GM21390 (cell line): Measurements from ENCODE around the gene CHL1.
A peak's percentile ranks its signal among the peaks of the same experiment; 100 is the strongest.

Experiments
- ATAC-seq: cut with Tn5 transposase; IDR thresholded peaks from one replicate; pipeline ENCODE4 v1.9.1; 2021; ENCODE audit not compliant: unreplicated experiment

Gene CHL1

GRCh38 chr3:332701-333100 lies 136.1 kb downstream of the CHL1 start:
- ATAC-seq, result no peak

DNA sequence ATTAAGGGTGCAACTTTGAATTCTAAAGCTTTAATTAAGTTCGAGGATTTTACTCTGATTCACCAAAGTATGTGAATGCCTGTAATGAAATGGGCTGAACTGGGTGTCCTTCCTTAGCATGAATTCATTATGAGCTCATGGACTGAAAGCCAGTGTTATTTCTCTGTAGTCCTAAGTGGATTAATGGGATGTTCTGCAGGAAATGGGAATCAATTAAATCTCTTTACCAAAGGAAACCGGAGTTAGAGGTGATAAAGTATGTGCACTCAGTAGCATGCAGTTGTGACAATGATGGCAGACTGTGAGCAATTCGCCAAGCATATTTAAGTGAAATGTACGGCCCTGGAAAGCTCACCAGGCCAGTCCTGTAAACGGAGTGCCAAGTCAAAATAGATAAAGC lies 138.7 kb downstream of the CHL1 start:
- no peak for ATAC-seq

DNA sequence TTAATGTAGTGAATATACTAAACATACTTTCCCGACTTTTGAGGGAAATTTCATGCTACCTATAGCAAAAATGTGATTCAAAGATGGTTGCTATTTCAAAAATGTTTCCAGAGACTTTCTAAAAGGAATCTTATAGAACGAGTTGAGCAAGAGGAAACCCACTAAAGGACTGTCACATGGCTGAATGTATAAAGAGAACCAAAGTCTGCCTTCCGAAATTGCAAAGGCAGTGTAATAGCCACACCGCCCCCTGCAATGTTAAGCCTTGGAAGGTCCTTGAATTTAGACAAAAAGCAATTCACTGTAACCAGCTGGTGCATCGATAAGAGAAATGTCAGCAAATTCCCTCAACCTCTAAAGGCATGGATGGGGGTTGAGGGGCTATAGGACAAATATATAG lies 142.8 kb downstream of the CHL1 start:
- no peak for ATAC-seq

DNA sequence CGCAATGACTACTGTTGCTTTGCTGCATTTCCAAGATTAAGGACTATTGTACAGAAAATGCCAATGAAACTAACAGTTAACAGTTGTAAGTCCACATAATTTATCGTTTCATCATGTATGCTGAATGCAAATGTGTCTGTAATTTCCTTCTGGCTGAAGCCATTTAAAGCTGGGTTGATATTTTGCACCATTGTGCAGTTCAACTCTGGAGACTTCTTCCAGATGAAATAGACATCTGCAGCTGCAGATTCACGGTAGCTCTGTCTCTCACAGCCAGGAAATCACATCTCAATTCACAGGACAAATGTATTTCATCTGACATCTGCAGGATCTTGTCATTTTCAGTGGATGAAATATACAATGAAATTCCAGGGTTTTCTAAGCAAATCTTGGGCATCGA lies 145.4 kb downstream of the CHL1 start:
- ATAC-seq, result no peak

DNA sequence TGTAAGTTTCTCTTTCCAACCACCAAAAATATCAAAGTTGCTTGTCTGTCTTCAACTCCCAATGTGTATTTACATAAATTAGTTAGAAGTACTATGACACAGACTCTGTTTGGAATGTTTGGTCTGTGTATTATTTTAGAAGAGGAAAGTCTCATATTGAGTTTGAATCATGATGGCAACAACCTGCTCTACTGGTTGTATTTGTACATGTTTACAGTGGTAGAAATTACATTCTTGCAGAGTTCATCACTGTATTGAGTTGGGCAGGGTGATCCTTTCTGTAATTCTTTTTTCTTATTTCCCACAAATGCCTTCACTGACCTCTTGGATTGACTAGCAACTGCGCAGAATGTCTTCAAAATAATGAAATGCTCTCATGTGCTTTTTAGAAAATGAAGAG lies 149.6 kb downstream of the CHL1 start:
- ATAC-seq, result no peak

DNA sequence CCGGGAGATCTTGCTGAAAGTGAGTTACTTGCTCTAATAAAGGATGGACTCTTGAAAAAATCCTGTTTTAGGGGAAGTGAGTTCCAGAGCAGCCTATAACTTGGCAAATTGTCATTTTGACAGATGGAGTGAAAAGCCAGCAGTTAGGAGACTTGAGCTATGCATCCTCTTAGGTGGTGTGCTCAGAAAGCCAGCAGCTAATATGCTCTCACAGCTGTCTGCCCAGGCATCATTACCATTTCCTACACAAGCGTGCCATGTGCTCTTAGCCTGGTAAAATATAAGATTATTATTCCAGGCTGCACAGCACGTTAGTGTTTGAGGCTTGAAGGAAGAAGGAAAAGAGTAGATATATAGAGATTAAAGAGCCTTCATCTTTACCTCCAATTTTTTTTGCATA lies 151.0 kb downstream of the CHL1 start:
- ATAC-seq, result no peak

DNA sequence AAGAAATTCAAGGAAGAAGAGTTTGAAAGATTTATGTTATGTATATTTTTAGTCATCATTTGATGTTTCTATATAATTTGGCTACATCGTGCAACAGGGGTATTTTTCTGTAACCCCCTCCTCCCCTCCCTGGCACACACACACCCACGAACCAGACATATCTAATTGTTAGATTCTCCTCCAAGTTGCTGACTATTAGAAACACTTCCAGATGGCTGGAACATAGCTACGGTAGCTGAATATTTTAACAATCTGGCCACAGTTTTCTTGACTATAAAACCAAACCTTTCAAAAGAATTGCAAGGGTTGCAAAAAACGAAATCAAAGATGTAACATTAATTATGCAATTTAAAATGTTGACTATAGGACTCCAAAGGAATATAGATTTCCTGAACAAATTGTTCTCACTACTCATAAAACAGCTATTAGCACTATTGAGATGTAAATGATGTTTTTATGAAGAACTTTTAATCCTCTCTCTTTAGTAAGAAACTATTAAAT lies 154.4 kb downstream of the CHL1 start:
- ATAC-seq, result no peak

GRCh38 chr3:352599-352998 lies 156.0 kb downstream of the CHL1 start:
- ATAC-seq, result no peak

GRCh38 chr3:353191-353739 lies 156.7 kb downstream of the CHL1 start:
- ATAC-seq, result no peak

DNA sequence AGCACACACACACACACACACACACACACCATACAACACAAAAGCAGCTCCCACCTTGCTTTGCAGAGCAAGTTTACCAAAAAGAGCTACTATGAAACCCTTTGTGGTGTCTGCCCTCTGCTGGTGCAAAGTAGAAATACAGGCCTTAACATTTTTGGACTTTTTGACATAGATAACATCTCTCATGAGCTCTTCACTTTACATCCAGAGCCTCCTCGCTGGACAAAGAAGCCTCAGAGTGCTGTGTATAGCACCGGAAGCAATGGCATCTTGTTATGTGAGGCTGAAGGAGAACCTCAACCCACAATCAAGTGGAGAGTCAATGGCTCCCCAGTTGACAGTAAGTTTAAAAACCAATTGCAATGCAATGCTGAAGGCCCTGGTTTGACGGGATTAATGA lies 157.9 kb downstream of the CHL1 start:
- peak; percentile 76 for ATAC-seq

- no peak for ATAC-seq
Observed at GRCh38 chr3:355622-356021, 159.1 kb downstream of the CHL1 start.

DNA sequence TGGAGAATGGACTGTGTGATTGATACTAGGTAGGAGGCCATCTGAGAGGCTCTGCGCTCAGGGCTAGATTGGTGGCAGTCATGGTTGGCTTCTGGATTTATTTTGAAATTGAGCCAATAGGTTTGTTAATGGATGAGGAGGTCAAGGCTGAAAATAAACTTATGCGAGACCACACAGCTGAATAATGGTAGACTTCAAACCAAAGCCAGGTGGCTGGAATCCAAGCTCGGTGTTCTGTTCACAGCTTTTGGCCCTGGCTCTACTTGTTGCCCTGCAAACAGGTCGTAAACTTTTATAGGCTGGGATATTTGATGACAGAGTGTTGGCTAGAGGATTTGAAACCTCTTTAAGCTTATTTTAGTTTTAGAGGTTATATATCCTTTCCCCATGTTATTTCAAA lies 160.4 kb downstream of the CHL1 start:
- ATAC-seq, result no peak

GRCh38 chr3:359672-360071 lies 163.1 kb downstream of the CHL1 start:
- ATAC-seq, result peak; percentile 76

DNA sequence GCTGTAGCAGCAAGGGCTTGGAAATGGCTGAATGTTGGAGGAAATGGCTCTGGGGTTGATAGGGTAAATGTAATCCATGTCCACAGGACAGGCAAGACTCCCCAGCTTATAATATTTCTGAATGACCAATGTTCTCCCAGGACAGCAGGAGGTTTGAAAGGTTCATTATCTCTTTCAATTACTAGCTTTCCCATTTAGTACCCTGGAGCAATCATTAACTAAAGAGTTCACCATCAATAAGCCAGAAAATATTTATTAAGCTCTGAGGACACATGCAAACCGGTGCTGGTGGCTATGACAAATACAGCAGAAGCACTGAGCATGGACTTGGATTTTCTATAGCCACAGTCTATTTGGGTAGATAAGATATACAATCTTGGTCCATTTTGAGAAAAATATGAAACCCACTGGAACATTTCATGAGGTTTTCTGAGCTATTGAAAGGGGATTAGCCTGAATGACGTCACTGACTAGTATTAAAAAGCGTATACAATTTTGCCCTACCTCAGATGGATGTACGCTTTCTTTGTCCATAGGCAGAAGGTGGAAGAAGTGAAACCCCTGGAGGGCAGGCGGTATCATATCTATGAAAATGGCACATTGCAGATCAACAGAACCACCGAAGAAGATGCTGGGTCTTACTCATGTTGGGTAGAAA lies 166.2 kb downstream of the CHL1 start:
- ATAC-seq, result no peak

DNA sequence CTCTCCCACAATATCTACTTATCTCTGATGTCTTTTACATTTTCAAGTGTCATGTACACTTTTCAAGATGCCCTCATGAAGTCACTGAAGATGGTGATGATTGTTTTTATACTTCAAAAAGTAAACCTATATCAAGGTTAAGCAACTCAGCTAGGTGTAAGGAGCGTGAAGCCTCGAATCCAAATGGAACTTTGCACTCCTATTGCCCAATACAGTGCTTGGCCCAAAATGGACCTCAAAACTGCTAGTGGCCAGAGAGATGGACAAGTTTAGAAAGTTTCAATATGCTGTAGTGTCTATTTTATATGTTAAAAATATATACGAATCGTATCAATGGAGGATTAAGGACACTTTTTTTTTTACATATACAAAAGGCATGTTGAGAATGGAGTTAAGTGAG lies 167.7 kb downstream of the CHL1 start:
- ATAC-seq, result no peak

DNA sequence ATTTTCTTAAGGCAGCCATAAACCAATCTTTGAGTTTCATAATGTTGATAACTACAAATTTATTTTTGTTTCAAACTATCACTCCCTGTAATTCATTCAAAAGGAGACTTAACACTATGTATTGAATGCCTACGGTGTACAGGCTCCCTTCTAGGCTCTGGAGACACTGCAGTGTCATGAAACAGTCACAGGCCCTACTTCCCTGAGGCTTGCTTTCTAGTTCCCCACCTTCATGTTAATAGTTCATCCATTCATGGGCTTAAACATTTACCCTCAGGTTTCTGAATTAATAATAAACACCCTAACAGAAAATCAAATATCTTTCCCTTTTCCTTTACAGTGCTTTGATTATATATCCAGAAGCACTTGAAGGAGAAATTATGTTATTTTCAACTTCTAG lies 168.7 kb downstream of the CHL1 start:
- peak; percentile 75 for ATAC-seq

DNA sequence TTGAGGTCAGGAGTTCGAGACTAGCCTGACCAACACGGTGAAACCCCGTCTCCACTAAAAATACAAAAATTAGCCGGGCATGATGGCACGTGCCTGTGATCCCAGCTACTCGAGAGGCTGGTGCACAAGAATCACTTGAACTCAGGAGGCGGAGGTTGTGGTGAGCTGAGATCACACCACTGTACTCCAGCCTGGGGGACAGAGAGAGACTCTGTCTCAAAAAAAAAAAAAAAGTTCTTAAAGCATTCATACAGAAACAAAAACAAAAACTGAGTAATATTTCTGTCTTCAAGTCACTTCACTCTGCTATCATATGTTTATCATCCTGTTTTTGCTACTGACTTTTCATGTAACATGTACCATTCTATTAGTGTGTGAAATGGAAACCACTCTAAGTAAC lies 169.7 kb downstream of the CHL1 start:
- ATAC-seq, result peak; percentile 37

DNA sequence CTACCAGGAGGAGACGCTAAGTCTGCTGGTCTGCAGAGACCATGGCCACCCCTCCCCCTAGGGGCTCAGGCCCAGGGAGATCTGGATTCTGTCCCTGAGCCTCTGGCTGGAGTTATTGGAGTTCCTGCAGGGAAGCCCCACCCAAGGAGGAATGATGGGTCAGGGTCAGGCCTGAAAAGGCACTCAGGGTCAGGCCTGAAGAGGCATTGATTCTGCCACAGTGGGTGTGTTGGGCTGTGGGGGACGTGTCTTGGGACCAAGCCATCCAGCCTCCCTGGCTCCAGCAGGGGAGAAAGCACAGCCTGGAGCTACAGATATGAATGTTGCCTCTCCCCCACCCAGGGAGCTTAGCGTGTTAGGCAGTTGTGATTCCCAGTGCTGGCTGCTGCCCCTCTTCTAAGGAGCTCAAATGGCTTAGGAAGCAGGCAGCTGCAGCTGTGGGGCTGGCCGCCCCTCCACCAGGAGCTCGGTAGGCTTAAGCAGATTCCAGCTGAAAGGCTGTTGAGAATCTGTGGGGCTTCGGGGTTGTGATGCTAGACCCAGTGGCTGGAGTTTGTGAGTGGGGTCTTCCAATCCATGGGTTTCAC lies 176.7 kb downstream of the CHL1 start:
- ATAC-seq, result no peak

DNA sequence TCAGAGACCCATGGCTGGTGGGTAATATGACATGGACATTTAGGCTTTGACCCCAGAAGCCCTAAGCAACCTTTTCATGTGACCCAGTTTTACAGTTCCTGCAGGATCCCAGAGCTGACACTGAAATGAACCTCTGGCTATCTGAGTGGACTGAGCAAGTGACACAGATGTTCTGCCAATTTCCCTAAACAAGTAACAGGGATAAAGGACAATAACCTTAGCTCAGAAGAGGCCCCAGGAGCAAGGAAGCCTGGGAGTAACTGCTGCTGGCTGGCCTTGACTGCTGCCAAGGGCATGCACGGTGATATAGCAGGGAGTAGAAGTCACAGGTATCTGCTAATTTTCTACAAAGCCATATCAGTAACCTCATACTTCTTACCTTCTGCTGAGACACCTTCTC lies 177.9 kb downstream of the CHL1 start:
- ATAC-seq, result no peak

GRCh38 chr3:377158-377561 lies 180.6 kb downstream of the CHL1 start:
- ATAC-seq, result peak; percentile 79

GRCh38 chr3:380801-381200 lies 184.2 kb downstream of the CHL1 start:
- ATAC-seq, result no peak

- no peak for ATAC-seq
Observed at GRCh38 chr3:385151-385550, 188.6 kb downstream of the CHL1 start.

DNA sequence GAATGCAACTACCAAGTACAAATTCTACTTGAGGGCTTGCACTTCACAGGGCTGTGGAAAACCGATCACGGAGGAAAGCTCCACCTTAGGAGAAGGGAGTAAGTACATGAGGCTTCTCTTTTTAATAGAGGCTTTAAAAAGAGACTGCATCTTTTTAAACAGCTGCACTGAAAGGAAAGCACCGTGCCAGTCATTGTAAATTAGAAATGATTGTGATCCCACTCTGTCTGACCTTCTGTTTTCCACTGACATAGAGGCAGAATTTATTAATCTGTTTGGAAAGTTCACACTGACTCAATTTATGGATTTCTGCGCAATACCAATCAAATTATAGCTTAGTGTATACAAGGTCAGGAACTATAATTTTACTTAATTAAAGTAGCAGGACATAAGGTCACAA lies 198.2 kb downstream of the CHL1 start:
- ATAC-seq, result no peak
